ENCODE data around the gene MACROH2A1.

The MACROH2A1 gene

GRCh38 chr5:135434591-135435466 is 35.8 kb upstream of the MACROH2A1 start:
- FAIRE-seq (no peak), DNase-seq (ENCODE audit: insufficient read length) (no peak)
- TF ChIP-seq TAF1 (IDR thresholded peaks at IDR 0.05; ENCODE audit: borderline replicate concordance, low read depth, low read length), result no peak

DNA sequence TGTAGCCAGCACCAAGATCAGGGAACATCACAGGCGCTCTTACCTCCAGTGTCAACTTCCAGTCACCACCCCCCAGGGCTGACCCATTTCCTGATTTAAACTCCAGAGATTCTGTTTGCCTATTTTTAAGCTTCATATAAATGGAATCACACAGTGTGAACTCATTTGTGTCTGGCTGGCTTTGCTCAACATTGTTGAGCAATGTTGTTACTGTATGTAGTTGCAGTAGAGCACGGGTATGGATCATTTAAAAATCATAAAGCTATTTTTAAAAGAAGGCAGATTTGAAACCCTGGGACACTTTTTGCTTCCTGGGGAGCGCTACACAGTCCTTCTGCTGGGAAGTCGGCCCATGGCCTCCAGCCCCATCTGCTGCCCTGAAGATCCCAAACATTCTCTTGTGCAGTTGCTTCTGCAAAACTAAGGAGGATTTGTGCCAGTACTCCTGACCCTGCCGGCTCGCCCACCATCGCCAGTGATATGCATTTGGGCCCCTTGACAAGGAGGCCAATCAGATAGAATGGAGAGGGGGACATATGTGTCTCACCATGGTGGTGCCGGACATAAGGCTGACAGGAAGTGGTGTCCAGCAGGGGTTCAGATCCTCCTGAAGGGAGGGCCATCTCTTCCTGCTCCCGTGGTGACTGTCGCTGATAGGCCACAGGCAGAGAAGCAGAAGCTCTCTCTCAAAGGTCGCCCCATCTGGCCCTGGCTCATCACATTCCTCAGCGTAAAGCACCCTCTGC is 34.8 kb upstream of the MACROH2A1 start:
- FAIRE-seq, result no peak
- DNase-seq (ENCODE audit: insufficient read length), result no peak
- no peak for TF ChIP-seq POLR2AphosphoS5 (IDR thresholded peaks at IDR 0.05; ENCODE audit: low read depth, low read length)
- TF ChIP-seq POLR2A (IDR thresholded peaks at IDR 0.05; ENCODE audit: low read depth, low read length), result no peak
- no peak for TF ChIP-seq TAF1 (IDR thresholded peaks at IDR 0.05; ENCODE audit: borderline replicate concordance, low read depth, low read length)

DNA sequence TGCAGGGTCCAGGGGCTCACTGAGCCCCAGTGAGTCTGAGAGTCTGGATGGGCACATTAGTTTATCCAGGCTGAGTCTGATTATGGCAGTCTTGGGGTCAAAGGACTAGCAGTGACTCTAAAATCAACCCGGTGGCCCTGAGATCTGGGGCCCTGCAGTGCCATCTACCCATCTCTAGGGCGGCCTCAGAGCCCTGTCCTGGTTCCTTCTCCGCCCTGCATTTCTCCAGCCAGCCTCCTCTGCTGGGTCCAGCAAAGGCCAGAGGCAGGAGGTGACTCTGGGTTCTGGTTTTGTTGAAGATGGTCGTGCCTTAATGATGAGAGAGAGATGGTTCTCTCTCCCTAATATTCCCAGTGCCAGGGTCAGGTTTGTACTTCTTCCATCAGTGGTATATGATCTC is 33.1 kb upstream of the MACROH2A1 start:
- no peak for FAIRE-seq
- no peak for TF ChIP-seq POLR2A (IDR thresholded peaks at IDR 0.05; ENCODE audit: low read depth, low read length)
- TF ChIP-seq TAF1 (IDR thresholded peaks at IDR 0.05; ENCODE audit: borderline replicate concordance, low read depth, low read length), result no peak
- no peak for TF ChIP-seq POLR2AphosphoS5 (IDR thresholded peaks at IDR 0.05; ENCODE audit: low read depth, low read length)
- no peak for DNase-seq (ENCODE audit: insufficient read length)

- no peak for FAIRE-seq
- no peak for DNase-seq (ENCODE audit: insufficient read length)
- TF ChIP-seq POLR2AphosphoS5 (IDR thresholded peaks at IDR 0.05; ENCODE audit: low read depth, low read length), result no peak
Measured at GRCh38 chr5:135430135-135430437, 31.1 kb upstream of the MACROH2A1 start.

- TF ChIP-seq POLR2A (IDR thresholded peaks at IDR 0.05; ENCODE audit: low read depth, low read length), result no peak
- TF ChIP-seq TAF1 (IDR thresholded peaks at IDR 0.05; ENCODE audit: borderline replicate concordance, low read depth, low read length), result no peak
- no peak for TF ChIP-seq POLR2AphosphoS5 (IDR thresholded peaks at IDR 0.05; ENCODE audit: low read depth, low read length)
- DNase-seq (ENCODE audit: insufficient read length) (no peak), FAIRE-seq (no peak)
Measured at GRCh38 chr5:135429301-135430134, 30.5 kb upstream of the MACROH2A1 start.

GRCh38 chr5:135428586-135428985 is 29.6 kb upstream of the MACROH2A1 start:
- TF ChIP-seq POLR2AphosphoS5 (IDR thresholded peaks at IDR 0.05; ENCODE audit: low read depth, low read length) (no peak), POLR2A (IDR thresholded peaks at IDR 0.05; ENCODE audit: low read depth, low read length) (no peak), TAF1 (IDR thresholded peaks at IDR 0.05; ENCODE audit: borderline replicate concordance, low read depth, low read length) (no peak)
- no peak for FAIRE-seq

DNA sequence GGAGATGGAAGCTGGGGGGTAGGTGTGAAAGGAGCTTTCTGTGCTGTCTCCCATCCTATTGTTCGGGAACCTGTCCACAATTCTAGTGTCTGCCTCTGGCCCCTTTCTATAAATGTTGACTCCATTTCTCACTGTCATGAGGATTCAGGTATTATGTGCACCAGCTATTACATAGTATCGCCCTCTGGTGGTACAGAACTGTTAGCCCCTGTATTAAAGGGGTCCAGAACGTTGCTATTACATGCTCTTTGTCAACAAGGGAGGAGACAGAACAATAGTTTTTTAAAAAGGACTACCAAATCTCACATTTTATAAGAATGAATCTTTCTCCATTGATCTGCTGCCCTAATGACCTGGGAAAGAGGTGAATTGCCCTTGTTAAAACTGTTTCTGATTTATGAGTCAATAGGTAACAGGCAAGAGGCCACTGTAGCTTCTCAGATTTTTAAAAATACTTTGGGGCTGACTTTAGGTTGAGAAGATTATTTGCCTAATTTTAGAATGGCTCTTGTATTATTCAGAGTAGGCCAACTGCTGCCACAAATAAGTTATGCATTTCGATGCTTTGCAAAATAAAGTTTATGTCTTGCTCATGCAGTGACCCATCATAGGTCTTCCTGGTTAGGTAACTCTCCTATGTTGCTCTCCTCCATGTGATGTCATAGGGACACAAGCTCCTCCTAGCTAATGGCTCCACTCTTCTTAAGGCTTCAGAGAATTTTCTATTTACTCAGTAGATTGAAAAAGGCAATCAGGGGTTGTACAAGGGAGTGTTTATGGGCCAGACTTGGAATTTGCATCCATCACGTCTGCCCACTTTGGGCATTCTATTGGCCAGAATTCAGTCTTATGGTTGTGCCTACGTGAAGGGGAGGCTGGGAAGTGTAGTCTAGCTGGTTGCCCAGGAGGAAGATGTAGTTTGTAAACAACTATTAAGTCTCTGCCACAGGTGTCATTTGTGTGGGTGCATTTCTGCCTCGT is 27.4 kb upstream of the MACROH2A1 start:
- peak; percentile 92 for FAIRE-seq
- no peak for DNase-seq (ENCODE audit: insufficient read length)
- no peak for TF ChIP-seq POLR2AphosphoS5 (IDR thresholded peaks at IDR 0.05; ENCODE audit: low read depth, low read length)
- TF ChIP-seq TAF1 (IDR thresholded peaks at IDR 0.05; ENCODE audit: borderline replicate concordance, low read depth, low read length), result no peak
- TF ChIP-seq POLR2A (IDR thresholded peaks at IDR 0.05; ENCODE audit: low read depth, low read length), result no peak

More at GRCh38 chr5:135428586-135428985, 29.6 kb upstream of the MACROH2A1 start:
- DNase-seq (ENCODE audit: insufficient read length), result no peak

DNA sequence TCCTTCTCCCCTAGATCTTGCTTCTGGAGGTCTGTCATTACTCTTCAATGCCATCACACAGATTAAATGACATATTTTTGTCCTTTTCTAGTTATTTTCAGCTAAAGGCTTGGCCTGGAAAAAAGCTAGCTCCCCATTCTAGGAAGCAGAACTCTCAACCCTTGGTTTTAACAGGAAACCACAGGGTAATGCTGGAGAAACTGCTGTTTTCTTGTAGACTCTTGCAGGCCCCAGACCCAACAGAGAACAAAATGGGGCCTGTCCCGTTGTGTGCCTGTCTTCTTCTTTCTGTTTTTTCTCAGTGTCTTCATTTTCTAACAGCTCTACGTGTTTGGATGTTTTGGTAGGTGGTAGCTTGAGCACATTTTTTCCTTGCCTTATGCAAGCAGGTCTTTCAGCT is 26.6 kb upstream of the MACROH2A1 start:
- no peak for DNase-seq (ENCODE audit: insufficient read length)

DNA sequence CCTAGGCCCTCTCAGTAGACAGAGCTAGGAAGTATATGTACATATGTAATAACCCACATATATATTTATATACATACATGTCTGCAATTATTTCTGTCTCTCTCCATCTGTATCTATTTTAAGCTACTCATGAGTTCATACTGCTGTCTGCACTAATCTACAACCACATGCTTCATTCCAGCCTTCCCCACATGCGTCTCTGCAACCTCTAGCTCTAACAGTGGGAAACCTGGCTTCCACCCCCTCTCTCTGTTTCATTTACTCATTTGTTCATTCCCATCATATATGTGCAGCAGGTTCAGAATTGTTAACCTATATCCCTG is 24.8 kb upstream of the MACROH2A1 start:
- TF ChIP-seq POLR2A (IDR thresholded peaks at IDR 0.05; ENCODE audit: low read depth, low read length) (no peak), TAF1 (IDR thresholded peaks at IDR 0.05; ENCODE audit: borderline replicate concordance, low read depth, low read length) (no peak), POLR2AphosphoS5 (IDR thresholded peaks at IDR 0.05; ENCODE audit: low read depth, low read length) (no peak)
- no peak for DNase-seq (ENCODE audit: insufficient read length)
- no peak for FAIRE-seq

More for the DNA sequence above, 26.6 kb upstream of the MACROH2A1 start:
- FAIRE-seq, result no peak
- TF ChIP-seq TAF1 (IDR thresholded peaks at IDR 0.05; ENCODE audit: borderline replicate concordance, low read depth, low read length) (no peak), POLR2AphosphoS5 (IDR thresholded peaks at IDR 0.05; ENCODE audit: low read depth, low read length) (no peak), POLR2A (IDR thresholded peaks at IDR 0.05; ENCODE audit: low read depth, low read length) (no peak)

- FAIRE-seq (no peak), DNase-seq (ENCODE audit: insufficient read length) (no peak)
- TF ChIP-seq POLR2A (IDR thresholded peaks at IDR 0.05; ENCODE audit: low read depth, low read length) (no peak), TAF1 (IDR thresholded peaks at IDR 0.05; ENCODE audit: borderline replicate concordance, low read depth, low read length) (no peak), POLR2AphosphoS5 (IDR thresholded peaks at IDR 0.05; ENCODE audit: low read depth, low read length) (no peak)
Measured at GRCh38 chr5:135423146-135423845, 24.3 kb upstream of the MACROH2A1 start.
